K562 (cell line): Measurements from ENCODE around the gene AHNAK. TPM values are rescaled to one million over a fixed set of nuclear protein-coding genes. Genes with fewer than 3 reads are reported as not detected.

Experiments
- CBFA2T3 ChIP-seq: fragments of 450-650 bp; IDR thresholded peaks from 2 replicates; pipeline ENCODE4 v1.6.1; 2017
- DIDO1 ChIP-seq: fragments of 450-650 bp; IDR thresholded peaks from 2 replicates; pipeline ENCODE4 v1.6.1; 2016; ENCODE audit warnings: low read depth, missing biosample characterization, missing genetic modification characterization
- FOXK1 ChIP-seq: sonication (generic); formaldehyde crosslinking; IDR thresholded peaks from 2 replicates; pipeline ENCODE4 v1.8.0; 2022; ENCODE audit warnings: missing genetic modification reagents, mild to moderate bottlenecking, borderline replicate concordance
- KHSRP ChIP-seq: fragments of 450-650 bp; IDR thresholded peaks from 2 replicates; pipeline ENCODE4 v1.6.1; 2017
- LCOR ChIP-seq: sonication (generic); formaldehyde crosslinking; IDR thresholded peaks from 2 replicates; pipeline ENCODE4 v1.8.0; 2022; ENCODE audit warnings: mild to moderate bottlenecking, missing genetic modification reagents
- MEF2A ChIP-seq: IDR thresholded peaks from 2 replicates; pipeline ENCODE4 v1.6.1; 2011; ENCODE audit warnings: low read depth, mild to moderate bottlenecking, low read length, moderate library complexity; ENCODE audit not compliant: control insufficient read depth
- PHTF2 ChIP-seq: fragments of 250-450 bp; sonication (Bioruptor Pico); IDR thresholded peaks from 2 replicates; pipeline ENCODE4 v1.5.0; 2021; ENCODE audit warnings: mild to moderate bottlenecking
- PRDM10 ChIP-seq: fragments of 450-650 bp; IDR thresholded peaks from 2 replicates; pipeline ENCODE4 v1.6.1; 2018; ENCODE audit not compliant: partially characterized antibody
- SIN3A ChIP-seq, 2 experiments: fragments of 150-350 bp in 1 of 2; IDR thresholded peaks; 2 replicates each; pipeline ENCODE4 v1.6.1; 2011 to 2016; ENCODE audit warnings: borderline replicate concordance in 2 of 2, low read depth in 2 of 2, low read length in 2 of 2, mild to moderate bottlenecking in 2 of 2, moderate library complexity in 2 of 2; ENCODE audit not compliant: control insufficient read depth in 1 of 2
- TBL1XR1 ChIP-seq, 2 experiments: IDR thresholded peaks; 2 replicates each; pipeline ENCODE4 v1.6.1; 2012; ENCODE audit warnings: improper control_type of control experiment in 2 of 2, low read length in 2 of 2, mild to moderate bottlenecking in 1 of 2
- TBP ChIP-seq: optimal IDR thresholded peaks from 2 replicates; pipeline ENCODE3; 2011; ENCODE audit warnings: low read depth, low read length, improper control_type of control experiment
- polyA plus RNA-seq, 8 experiments: library from polyadenylated mRNA; depleted of rRNA in 4 of 8; stranded (reverse) in 5 of 8; unstranded in 3 of 8; fragments of >200 nt; fragmentation: Nextera tagmentation in 2 of 8; fragmentation: Illumina TruSeq in 1 of 8; extraction: Ambion mirVana in 2 of 8; extraction: Trizol in 1 of 8; gene quantifications; 2 replicates each; pipeline versions ENCODE4 v1.2.1 to v1.2.3, GENCODE V29; 2011 to 2014; ENCODE audit warnings: inconsistent platforms in 1 of 8, missing spikeins in 1 of 8
- total RNA-seq, 7 experiments: library from RNA; depleted of rRNA in 6 of 7; stranded (reverse); fragments of >200 nt in 6 of 7; fragmentation: Illumina TruSeq in 2 of 7; extraction: Trizol in 2 of 7; gene quantifications; 2 replicates each; pipeline versions ENCODE4 v1.2.1 to v1.2.3, GENCODE V29; 2011 to 2021; ENCODE audit warnings: low replicate concordance in 1 of 7
- TF ChIP-seq, protein P1 (sequence below), 2 experiments: fragments of 450-650 bp in 1 of 2; IDR thresholded peaks; 2 replicates each; pipeline ENCODE4 v1.6.1; 2011 to 2017; ENCODE audit warnings: low read depth in 2 of 2, antibody characterized with exemption in 1 of 2, borderline replicate concordance in 1 of 2, low read length in 1 of 2, mild to moderate bottlenecking in 1 of 2, mixed read lengths in 1 of 2; ENCODE audit not compliant: control insufficient read depth in 1 of 2
- TF ChIP-seq, protein P2 (sequence below): fragments of 450-650 bp; IDR thresholded peaks from 2 replicates; pipeline ENCODE4 v1.6.1; 2016; ENCODE audit warnings: borderline replicate concordance
- TF ChIP-seq, protein P3 (sequence below): fragments of 250-450 bp; sonication (Bioruptor Pico); IDR thresholded peaks from 2 replicates; pipeline ENCODE4 v1.5.0; 2020; ENCODE audit warnings: mild to moderate bottlenecking, borderline replicate concordance

AHNAK gene
- total and polyA plus RNA-seq, 9 of the 15 experiments (the other 6 are each of a cell fraction or from before 2014, with no cell fraction given) = 1.5 to 89.7 (median 45.0) TPM

- peak; percentile 4 for TF ChIP-seq PRDM10
- peak; percentile 77; the same call in 1 of the 2 replicates for TF ChIP-seq PHTF2 (CRISPR knock-in tag)
- TF ChIP-seq, protein P1, sequence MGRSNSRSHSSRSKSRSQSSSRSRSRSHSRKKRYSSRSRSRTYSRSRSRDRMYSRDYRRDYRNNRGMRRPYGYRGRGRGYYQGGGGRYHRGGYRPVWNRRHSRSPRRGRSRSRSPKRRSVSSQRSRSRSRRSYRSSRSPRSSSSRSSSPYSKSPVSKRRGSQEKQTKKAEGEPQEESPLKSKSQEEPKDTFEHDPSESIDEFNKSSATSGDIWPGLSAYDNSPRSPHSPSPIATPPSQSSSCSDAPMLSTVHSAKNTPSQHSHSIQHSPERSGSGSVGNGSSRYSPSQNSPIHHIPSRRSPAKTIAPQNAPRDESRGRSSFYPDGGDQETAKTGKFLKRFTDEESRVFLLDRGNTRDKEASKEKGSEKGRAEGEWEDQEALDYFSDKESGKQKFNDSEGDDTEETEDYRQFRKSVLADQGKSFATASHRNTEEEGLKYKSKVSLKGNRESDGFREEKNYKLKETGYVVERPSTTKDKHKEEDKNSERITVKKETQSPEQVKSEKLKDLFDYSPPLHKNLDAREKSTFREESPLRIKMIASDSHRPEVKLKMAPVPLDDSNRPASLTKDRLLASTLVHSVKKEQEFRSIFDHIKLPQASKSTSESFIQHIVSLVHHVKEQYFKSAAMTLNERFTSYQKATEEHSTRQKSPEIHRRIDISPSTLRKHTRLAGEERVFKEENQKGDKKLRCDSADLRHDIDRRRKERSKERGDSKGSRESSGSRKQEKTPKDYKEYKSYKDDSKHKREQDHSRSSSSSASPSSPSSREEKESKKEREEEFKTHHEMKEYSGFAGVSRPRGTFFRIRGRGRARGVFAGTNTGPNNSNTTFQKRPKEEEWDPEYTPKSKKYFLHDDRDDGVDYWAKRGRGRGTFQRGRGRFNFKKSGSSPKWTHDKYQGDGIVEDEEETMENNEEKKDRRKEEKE (IDR thresholded peaks at IDR 0.05; ENCODE audit: borderline replicate concordance in 1 of 2, control insufficient read depth in 1 of 2, low read depth in 2 of 2, low read length in 1 of 2) = no peak
- peak; percentile 7 to 78; a peak in 2 of 4 replicates for TF ChIP-seq SIN3A (IDR thresholded peaks at IDR 0.05; ENCODE audit: borderline replicate concordance in 2 of 2, control insufficient read depth in 1 of 2, low read depth in 2 of 2, low read length in 2 of 2)
- TF ChIP-seq MEF2A = no peak
- no peak for TF ChIP-seq TBP
- TF ChIP-seq, protein P2, sequence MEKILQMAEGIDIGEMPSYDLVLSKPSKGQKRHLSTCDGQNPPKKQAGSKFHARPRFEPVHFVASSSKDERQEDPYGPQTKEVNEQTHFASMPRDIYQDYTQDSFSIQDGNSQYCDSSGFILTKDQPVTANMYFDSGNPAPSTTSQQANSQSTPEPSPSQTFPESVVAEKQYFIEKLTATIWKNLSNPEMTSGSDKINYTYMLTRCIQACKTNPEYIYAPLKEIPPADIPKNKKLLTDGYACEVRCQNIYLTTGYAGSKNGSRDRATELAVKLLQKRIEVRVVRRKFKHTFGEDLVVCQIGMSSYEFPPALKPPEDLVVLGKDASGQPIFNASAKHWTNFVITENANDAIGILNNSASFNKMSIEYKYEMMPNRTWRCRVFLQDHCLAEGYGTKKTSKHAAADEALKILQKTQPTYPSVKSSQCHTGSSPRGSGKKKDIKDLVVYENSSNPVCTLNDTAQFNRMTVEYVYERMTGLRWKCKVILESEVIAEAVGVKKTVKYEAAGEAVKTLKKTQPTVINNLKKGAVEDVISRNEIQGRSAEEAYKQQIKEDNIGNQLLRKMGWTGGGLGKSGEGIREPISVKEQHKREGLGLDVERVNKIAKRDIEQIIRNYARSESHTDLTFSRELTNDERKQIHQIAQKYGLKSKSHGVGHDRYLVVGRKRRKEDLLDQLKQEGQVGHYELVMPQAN = peak; percentile 43; the same call in 1 of the 2 replicates
- TF ChIP-seq CBFA2T3 = no peak
- peak; percentile 72; the same call in 1 of the 2 replicates for TF ChIP-seq FOXK1 (CRISPR knock-in tag)
- TF ChIP-seq, protein P3, sequence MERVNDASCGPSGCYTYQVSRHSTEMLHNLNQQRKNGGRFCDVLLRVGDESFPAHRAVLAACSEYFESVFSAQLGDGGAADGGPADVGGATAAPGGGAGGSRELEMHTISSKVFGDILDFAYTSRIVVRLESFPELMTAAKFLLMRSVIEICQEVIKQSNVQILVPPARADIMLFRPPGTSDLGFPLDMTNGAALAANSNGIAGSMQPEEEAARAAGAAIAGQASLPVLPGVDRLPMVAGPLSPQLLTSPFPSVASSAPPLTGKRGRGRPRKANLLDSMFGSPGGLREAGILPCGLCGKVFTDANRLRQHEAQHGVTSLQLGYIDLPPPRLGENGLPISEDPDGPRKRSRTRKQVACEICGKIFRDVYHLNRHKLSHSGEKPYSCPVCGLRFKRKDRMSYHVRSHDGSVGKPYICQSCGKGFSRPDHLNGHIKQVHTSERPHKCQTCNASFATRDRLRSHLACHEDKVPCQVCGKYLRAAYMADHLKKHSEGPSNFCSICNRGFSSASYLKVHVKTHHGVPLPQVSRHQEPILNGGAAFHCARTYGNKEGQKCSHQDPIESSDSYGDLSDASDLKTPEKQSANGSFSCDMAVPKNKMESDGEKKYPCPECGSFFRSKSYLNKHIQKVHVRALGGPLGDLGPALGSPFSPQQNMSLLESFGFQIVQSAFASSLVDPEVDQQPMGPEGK = no peak
- TF ChIP-seq KHSRP = no peak
- 0 out of 4 replicates have a peak, but pooled peaks of 1 of the 2 experiments have one; percentile 15 for TF ChIP-seq TBL1XR1 (IDR thresholded peaks at IDR 0.05; ENCODE audit: low read length in 2 of 2)
- no peak for TF ChIP-seq LCOR (CRISPR knock-in tag)
- TF ChIP-seq DIDO1 (tag) = no peak
These were observed 26.5 kb upstream of the AHNAK start (continued) for GRCh38 chr11:62573006-62573591.
